Activated CD8-positive, alpha-beta T cell treated with anti-CD3 and anti-CD28 coated beads for 36 hours (primary cell): ENCODE data around the gene NT5M. TPM values are rescaled to one million over a fixed set of nuclear protein-coding genes. Genes with fewer than 3 reads are reported as not detected.
"Not testable (repeated sequence)": the region's sequence is repeated elsewhere in the genome, so short reads cannot be mapped to it uniquely, and the experiment has no call there.

Source experiments
- ATAC-seq: fragments of 200-7000 bp; cut with Tn5 transposase; one replicate; pipeline ENCODE4 v1.10.0; 2021; ENCODE audit warnings: mild to moderate bottlenecking, moderate library complexity
- CTCF ChIA-PET: fragments of 350-600 bp; sonication (Branson Sonifier 250); formaldehyde crosslinking; loops from one replicate; lab custom pipeline; 2021; ENCODE audit warnings: antibody characterized with exemption; lab: Charles Lee
- POLR2A ChIA-PET: fragments of 350-600 bp; sonication (Branson Sonifier 250); formaldehyde crosslinking; loops from one replicate; lab custom pipeline; 2021; ENCODE audit warnings: antibody characterized with exemption; lab: Charles Lee
- DNase-seq: peaks from one replicate; pipeline ENCODE4 v3.0.0-alpha.2; 2020
- H3K27ac Mint-ChIP-seq: one replicate; pipeline ENCODE4 v1.8.0; 2021; ENCODE audit warnings: mild to moderate bottlenecking, mixed read lengths
- H3K27me3 Mint-ChIP-seq: one replicate; pipeline ENCODE4 v1.8.0; 2021; ENCODE audit warnings: mixed read lengths
- H3K36me3 Mint-ChIP-seq: one replicate; pipeline ENCODE4 v1.8.0; 2021; ENCODE audit warnings: low read depth, mixed read lengths
- H3K4me1 Mint-ChIP-seq: one replicate; pipeline ENCODE4 v1.8.0; 2021; ENCODE audit warnings: low read depth, mixed read lengths
- H3K4me3 Mint-ChIP-seq: one replicate; pipeline ENCODE4 v1.8.0; 2021; ENCODE audit warnings: mild to moderate bottlenecking, moderate library complexity, mixed read lengths
- H3K9me3 Mint-ChIP-seq: one replicate; pipeline ENCODE4 v1.8.0; 2021; ENCODE audit warnings: mixed read lengths
- intact Hi-C: fragments of 100-400 bp; cut with micrococcal nuclease; formaldehyde crosslinking; loops from one replicate; pipeline ENCODE4 v1.10.0; 2022
- total RNA-seq, 2 experiments: library from RNA; stranded (reverse); gene quantifications; one replicate each; pipeline ENCODE4 v1.2.3, GENCODE V29; 2021
- TF ChIP-seq, protein P1 (sequence below): fragments of 200-600 bp; IDR thresholded peaks from one replicate; pipeline ENCODE4 v1.8.0; 2022; ENCODE audit warnings: antibody characterized with exemption, mild to moderate bottlenecking

NT5M gene
- total RNA-seq: 1 to 10 TPM; 8.3 to 9.4 TPM

DNA sequence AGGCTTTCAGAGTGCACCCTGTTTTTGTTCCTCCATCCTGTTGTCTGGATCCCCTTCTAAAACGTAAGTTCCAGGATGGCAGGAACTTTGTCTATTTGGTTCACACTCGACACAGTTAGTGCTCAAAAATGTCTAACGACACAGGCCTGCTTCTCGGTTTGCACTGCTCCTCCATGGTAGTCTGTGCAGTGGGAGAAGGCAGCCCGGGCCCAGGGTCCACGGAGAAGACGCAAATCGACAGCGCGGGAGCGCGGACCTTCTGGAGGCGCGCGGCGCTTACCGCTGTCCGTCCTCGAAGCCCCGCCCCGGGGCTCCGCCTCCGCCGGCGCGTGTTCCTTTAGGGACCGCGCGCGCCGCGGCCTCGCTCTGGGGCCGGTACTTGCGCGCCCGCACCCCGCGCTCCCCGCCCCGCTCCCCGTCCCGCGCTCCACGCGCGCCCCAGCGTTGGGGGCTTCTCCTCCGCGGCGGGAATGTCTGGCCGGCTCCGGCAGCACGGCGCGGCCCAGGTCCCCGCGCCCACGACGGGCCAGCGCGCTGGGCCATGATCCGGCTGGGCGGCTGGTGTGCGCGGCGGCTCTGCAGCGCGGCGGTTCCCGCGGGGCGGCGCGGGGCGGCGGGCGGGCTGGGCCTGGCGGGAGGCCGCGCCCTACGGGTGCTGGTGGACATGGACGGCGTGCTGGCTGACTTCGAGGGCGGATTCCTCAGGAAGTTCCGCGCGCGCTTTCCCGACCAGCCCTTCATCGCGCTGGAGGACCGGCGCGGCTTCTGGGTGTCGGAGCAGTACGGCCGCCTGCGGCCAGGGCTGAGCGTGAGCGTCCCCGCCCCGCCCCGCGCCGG, at the start of gene NT5M:
TSS of gene NT5M (plus strand) at position 364 of the 837 bp plus-strand sequence. CDS start at position 542, 178 bp downstream.
- intact Hi-C loops: loop anchor here (10.0 kb wide), 1 partner anchor 308 kb away; no protein-coding TSS in a partner anchor
- TF ChIP-seq, protein P1, sequence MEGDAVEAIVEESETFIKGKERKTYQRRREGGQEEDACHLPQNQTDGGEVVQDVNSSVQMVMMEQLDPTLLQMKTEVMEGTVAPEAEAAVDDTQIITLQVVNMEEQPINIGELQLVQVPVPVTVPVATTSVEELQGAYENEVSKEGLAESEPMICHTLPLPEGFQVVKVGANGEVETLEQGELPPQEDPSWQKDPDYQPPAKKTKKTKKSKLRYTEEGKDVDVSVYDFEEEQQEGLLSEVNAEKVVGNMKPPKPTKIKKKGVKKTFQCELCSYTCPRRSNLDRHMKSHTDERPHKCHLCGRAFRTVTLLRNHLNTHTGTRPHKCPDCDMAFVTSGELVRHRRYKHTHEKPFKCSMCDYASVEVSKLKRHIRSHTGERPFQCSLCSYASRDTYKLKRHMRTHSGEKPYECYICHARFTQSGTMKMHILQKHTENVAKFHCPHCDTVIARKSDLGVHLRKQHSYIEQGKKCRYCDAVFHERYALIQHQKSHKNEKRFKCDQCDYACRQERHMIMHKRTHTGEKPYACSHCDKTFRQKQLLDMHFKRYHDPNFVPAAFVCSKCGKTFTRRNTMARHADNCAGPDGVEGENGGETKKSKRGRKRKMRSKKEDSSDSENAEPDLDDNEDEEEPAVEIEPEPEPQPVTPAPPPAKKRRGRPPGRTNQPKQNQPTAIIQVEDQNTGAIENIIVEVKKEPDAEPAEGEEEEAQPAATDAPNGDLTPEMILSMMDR: no peak
- CTCF ChIA-PET: no interaction called here

DNA sequence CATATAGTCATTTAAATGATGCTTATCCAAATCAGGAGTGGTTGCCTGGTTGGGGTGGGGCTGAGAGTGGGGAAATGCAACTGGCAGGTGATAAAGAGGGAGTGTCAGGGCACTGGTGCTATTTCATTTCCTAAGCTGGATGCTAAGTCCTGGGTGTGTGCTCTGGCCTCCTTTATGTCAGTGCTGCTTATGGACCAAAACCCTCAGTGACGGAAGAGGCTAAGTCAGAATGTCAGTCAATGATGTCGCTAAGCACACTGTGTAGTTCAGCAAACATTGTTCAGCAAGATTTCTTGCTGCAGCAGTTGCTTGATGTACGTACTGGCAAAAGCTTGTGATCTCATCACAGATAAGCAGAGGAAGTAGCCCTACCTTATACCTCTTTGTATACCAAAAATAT, 49.8 kb upstream of the NT5M start:
- H3K9me3 Mint-ChIP-seq: no peaks in the 10 kb centered on the region
- ChIA-PET CTCF (interaction anchor here (1.0 kb wide), 1 partner anchor 59 kb away, joined by 3 read pairs; no protein-coding TSS in a partner anchor), POLR2A (interaction anchor here (0.6 to 1.5 kb wide), 4 partner anchors 8 to 17 kb away, joined by 3 to 5 read pairs (median 3); no protein-coding TSS in a partner anchor)
- intact Hi-C loops: no loop called here
- TF ChIP-seq, protein P1: no peak
- DNase-seq: no peak
- peak overlapping the region; percentile 3 for H3K27ac Mint-ChIP-seq
- H3K36me3 Mint-ChIP-seq: peaks cover 34% of the 10 kb centered on the region
- H3K27me3 Mint-ChIP-seq: no peaks in the 10 kb centered on the region
- H3K4me1 Mint-ChIP-seq: no peaks in the 10 kb centered on the region
- no peak overlapping the region for H3K4me3 Mint-ChIP-seq
- ATAC-seq: no peak

More for the DNA sequence above, at the start of gene NT5M:
- H3K4me3 Mint-ChIP-seq: peak within 1 kb of the TSS; percentile 79
- peaks cover 42% of the 10 kb centered on the region for H3K4me1 Mint-ChIP-seq
- H3K9me3 Mint-ChIP-seq: no peaks in the 10 kb centered on the region
- DNase-seq (peak; percentile 82), ATAC-seq (peak; percentile 64)
- POLR2A ChIA-PET: interaction anchor here (1.0 to 3.5 kb wide), 2 partner anchors 23 to 531 kb away, joined by 4 to 22 read pairs; partner anchors contain the start of gene COPS3
- peak within 1 kb of the TSS; percentile 85 for H3K27ac Mint-ChIP-seq
- peaks cover 3% of the 10 kb centered on the region for H3K36me3 Mint-ChIP-seq
- H3K27me3 Mint-ChIP-seq: no peaks in the 10 kb centered on the region

DNA sequence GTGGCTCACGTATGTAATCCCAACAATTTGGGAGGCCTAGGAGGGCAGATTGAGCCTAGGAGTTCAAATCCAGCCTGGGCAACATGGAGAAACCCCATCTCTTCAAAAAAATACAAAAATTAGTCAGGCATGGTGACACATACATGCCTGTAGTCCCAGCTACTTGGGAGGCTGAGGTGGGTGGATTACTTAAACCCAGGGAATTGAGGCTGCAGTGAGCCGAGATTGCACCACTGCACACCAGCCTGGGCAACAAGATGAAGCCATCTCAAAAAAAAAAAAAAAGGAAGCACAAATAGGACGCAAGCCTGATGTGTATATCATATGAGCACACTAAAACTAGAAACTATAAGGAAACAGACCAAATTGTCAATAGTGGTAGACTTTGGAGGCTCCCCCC, 49.1 kb upstream of the NT5M start:
- Mint-ChIP-seq H3K36me3 (peaks cover 34% of the 10 kb centered on the region), H3K27me3 (no peaks in the 10 kb centered on the region), H3K9me3 (no peaks in the 10 kb centered on the region), H3K4me3 (no peak overlapping the region), H3K4me1 (no peaks in the 10 kb centered on the region), H3K27ac (no peak overlapping the region)
- ATAC-seq: no peak
- TF ChIP-seq, protein P1: no peak
- ChIA-PET CTCF (no interaction called here), POLR2A (interaction anchor here (0.8 to 1.5 kb wide), 3 partner anchors 9 to 17 kb away, joined by 3 to 5 read pairs (median 3); no protein-coding TSS in a partner anchor)
- intact Hi-C loops: no loop called here
- no peak for DNase-seq

DNA sequence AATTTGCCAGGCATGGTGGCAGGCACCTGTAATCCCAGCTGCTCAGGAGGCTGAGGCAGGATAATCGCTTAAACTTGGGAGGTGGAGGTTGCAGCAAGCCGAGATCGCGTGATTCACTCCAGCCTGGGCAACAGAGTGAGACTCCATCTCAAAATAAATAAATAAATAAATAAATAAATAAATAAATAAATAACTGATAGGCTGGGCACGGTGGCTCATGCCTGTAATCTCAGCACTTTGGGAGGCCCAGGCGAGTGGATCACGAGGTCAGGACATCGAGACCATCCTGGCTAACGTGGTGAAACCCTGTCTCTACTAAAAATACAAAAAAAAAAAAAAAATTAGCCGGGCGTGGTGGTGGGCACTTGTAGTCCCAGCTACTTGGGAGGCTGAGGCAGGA, 47.5 kb upstream of the NT5M start:
- H3K27ac Mint-ChIP-seq, H3K27me3 Mint-ChIP-seq, H3K4me3 Mint-ChIP-seq, ATAC-seq, intact Hi-C loops, H3K9me3 Mint-ChIP-seq, DNase-seq, H3K4me1 Mint-ChIP-seq: not testable (repeated sequence)
- POLR2A ChIA-PET: interaction anchor here (0.7 kb wide), 1 partner anchor 64 kb away, joined by 3 read pairs; no protein-coding TSS in a partner anchor
- H3K36me3 Mint-ChIP-seq: peaks cover 40% of the 10 kb centered on the region
- CTCF ChIA-PET: interaction anchor here (1.1 kb wide), 1 partner anchor 14 kb away, joined by 4 read pairs; no protein-coding TSS in a partner anchor

DNA sequence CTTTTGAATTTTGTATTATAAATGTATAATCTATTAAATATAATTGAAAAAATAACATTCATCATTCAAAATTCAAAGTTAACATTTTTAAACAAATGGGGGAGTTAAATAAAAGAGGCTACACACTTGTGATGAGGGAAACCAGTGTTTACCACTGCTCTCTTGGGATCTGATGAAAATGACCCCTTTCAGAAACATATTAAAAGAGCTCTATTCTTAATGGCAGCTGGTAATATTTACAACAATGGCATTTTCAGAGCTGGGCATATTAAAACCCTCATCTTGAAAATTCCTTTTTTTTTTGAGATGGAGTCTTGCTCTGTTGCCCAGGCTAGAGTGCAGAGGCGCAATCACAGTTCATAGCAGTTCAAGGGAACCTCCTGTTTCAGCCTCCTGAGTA, 46.9 kb upstream of the NT5M start:
- TF ChIP-seq, protein P1: no peak
- DNase-seq: no peak
- Mint-ChIP-seq H3K27ac (no peak overlapping the region), H3K9me3 (no peaks in the 10 kb centered on the region), H3K4me3 (no peak overlapping the region), H3K4me1 (no peaks in the 10 kb centered on the region), H3K27me3 (no peaks in the 10 kb centered on the region), H3K36me3 (peaks cover 44% of the 10 kb centered on the region)
- intact Hi-C loops: no loop called here
- CTCF ChIA-PET: interaction anchor here (1.1 kb wide), 1 partner anchor 13 kb away, joined by 4 read pairs; no protein-coding TSS in a partner anchor
- POLR2A ChIA-PET: no interaction called here
- no peak for ATAC-seq
